ENCODE results near the gene B9D1.

- TF ChIP-seq CTCF (IDR thresholded peaks at IDR 0.05) (no peak), POLR2A (IDR thresholded peaks at IDR 0.05) (no peak)
Observed at GRCh38 chr17:19305256-19305655, 57.3 kb downstream of the B9D1 start.

All from heart left ventricle (tissue), 13 donors.